GM18951 (cell line): Measurements from ENCODE around the gene ALKBH6.

ENCODE experiments used
- POLR2A ChIP-seq: IDR thresholded peaks from 4 replicates; pipeline ENCODE4 v1.6.1; 2011; ENCODE audit warnings: mild to moderate bottlenecking; ENCODE audit not compliant: insufficient read length, insufficient read depth; ENCODE audit errors: extremely low read depth
- in situ Hi-C: fragments of 300-500 bp; cut with MboI; formaldehyde crosslinking; loops from one replicate; pipeline ENCODE4 v1.12.0; 2022; ENCODE audit warnings: low sequenced_read_pairs, mixed read lengths, inconsistent platforms; ENCODE audit not compliant: unreplicated experiment

ALKBH6 gene

DNA sequence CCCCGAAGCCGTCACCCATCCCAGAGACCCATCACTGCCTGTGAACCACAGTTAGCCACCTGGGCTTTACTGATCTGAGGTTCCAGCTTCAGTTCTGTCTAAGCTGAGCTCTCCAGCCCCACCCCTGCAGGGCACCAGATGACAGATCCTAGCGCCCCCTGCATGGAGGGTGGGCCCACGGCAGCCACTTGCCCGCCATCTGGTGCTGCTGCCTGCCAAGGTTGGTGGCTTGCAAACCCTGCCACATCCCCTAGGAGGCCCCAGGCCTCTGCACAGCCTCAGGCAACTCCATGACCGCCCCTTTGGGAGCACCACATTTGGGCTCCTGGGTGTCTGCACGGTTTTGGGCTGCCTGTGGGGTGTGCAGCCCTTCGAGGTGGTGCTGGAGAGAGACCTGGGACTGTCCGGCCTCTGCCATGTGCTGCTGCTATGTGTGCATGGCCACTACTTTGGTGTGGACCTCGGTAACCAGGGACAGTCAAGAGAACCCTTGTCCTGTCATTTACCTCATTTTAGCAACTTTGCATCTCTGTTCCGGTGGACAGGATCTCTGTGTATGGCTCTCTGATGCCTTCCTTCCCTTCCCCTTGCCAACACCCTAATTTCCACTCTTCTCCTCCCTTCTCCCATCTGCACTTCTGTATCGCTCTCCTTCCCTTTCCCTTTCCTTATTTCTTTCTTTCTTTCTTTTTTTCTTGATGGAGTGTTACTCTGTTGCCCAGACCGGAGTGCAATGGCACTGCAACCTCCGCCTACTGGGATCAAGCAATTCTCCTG lies 36.4 kb downstream of the ALKBH6 start:
- in situ Hi-C loops = no loop called here

DNA sequence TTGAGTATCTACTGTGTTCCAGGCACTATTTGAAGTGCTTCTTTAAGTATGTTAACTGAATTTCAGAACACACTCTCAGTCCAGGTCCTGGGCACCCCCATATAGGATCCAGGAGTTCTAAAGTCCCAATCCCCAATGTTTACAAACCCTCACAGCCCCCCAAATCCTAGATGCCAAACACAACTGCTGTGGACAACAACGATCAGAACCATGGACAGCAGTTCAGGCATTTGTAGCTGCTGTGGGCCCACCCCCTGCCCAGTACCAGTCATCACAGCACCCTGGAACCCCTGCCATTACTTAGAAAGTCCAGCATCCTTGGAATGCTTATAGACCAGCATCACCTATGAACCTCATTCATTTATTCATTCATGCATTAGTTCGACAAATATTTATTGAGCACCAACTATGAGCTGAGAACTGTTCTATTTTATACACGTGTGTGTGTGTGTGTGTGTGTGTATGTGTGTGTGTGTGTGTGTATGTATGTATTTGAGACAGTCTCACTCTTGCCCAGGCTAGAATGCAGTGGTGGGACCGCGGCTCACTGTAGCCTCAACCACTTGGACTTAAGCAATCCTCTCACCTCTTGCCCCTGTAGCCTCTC lies 38.3 kb downstream of the ALKBH6 start:
- in situ Hi-C loops = no loop called here
- no peak for TF ChIP-seq POLR2A

More for the DNA sequence above, 36.4 kb downstream of the ALKBH6 start:
- TF ChIP-seq POLR2A = no peak

DNA sequence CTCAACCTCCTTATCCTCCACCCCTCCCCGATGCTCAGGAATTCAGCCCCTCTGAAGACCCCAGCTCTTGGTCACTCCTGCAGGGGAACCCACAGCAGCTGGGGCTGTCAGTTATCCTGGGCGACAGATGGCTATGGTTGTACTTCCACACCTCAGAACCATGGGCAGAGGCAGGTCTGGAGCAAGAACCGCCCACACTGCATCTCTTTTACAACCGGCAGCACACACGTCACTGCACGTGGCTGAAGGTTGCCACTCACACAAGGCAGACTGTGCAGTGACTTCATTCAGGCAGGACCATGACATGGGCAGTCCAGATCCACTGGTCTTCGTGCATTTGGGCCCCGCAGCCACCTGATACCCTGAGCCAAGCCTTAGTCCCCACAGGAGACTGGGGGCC lies 40.5 kb downstream of the ALKBH6 start:
- in situ Hi-C loops = no loop called here
- TF ChIP-seq POLR2A = no peak

DNA sequence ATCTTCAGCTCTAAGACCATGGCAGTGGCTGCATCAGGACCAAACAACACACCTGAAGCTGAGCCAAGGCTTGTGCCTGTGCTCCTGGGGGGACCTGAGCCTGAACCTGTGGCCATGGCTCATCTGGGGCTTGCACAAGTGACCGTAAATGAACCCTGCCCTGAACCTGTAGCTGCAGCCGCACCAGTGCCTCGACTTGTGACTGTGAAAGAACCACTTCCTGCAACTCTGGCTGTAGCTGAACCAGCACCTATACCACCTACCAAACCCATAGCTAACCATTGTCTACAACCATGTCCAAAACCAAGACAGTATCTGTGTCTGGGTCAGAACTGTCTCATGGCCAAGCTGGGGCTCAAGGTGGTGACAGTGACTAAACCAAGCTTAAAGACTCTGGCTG lies 47.2 kb downstream of the ALKBH6 start:
- no peak for TF ChIP-seq POLR2A
- in situ Hi-C loops = no loop called here

DNA sequence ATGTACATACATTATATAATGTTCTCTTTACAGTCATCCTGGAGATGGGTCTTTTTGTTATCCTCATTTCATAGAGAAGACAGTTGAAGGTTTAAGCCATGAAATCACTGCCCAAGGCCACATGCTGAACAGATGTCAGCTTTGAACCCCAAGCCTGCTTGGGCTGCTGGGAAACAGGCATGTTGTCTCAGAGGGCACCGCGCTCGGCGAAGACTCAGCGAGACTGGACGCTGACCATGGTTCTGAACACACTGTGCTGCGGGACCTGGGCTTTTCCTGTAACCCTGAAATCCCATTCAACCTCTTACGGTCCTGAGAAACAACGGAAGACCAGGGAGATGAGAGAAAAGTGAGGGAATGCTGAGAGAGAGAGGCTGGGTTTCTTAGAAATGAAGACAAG lies 50.5 kb downstream of the ALKBH6 start:
- no peak for TF ChIP-seq POLR2A
- in situ Hi-C loops = no loop called here

DNA sequence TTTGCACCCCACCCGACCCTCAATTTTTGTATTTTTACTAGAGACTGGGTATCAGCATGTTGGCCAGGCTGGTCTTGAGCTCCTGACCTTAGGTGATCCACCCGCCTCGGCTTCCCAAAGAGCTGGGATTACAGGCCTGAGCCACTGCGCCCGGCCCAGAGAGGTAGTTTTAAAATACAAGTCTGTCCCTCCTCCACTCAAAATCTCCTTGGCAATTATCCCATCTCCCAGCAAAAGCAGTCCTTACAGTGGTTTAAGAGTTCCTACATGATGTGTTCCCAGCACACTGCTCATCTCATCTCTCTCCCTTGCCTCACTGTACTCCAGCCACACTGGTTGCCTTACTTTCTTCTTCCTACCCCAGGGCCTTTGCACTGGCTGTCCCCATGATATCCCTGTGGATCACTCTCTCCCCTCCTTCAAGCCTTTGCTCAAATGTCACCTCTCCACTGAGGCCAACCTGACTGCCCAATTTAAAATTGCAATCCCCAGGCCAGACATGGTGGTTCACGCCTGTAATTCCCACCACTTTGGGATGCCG lies 53.5 kb downstream of the ALKBH6 start:
- TF ChIP-seq POLR2A = no peak
- in situ Hi-C loops = no loop called here

DNA sequence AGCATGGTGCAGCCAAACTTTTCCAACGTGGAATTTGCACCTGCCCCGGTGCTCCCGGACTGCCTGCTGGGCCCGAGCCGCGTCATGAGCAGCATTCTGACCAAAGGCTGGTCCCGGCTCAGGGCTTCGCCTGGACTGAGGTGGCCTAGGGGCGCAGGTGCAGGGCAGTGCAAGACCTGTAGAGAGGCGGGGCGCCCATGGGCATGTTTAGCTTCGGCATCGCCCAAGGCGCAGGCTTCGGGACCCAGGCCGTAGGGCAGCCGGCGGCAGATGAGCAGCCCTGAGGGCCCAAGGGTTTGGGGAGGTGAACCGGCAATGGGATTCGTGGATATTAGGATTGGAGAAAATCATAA lies 54.1 kb downstream of the ALKBH6 start:
- in situ Hi-C loops = no loop called here
- TF ChIP-seq POLR2A = no peak
